Fibroblast of lung (primary cell): ENCODE data around the gene DGKG. TPM values are rescaled to one million over a fixed set of nuclear protein-coding genes. Genes with fewer than 3 reads are reported as not detected.

ENCODE experiments used
- DNase-seq, 2 donors: peaks; one replicate each; pipeline versions ENCODE4 v3.0.0 to v3.0.0-alpha.2; 2010; ENCODE audit warnings: low read depth in 2 of 2
- H2AFZ ChIP-seq: 2 replicates; pipeline ENCODE4 v1.5.1; 2012; ENCODE audit warnings: low read length, control low read depth, inconsistent platforms
- H3K27ac ChIP-seq: 2 replicates; pipeline ENCODE4 v1.5.1; 2011; ENCODE audit warnings: low read length, control low read depth; ENCODE audit not compliant: insufficient read depth
- H3K27me3 ChIP-seq: 2 replicates; pipeline ENCODE4 v1.5.1; 2011; ENCODE audit warnings: mild to moderate bottlenecking, low read length; ENCODE audit not compliant: control insufficient read depth, insufficient read depth
- H3K36me3 ChIP-seq: 2 replicates; pipeline ENCODE4 v1.5.1; 2011; ENCODE audit warnings: low read length; ENCODE audit not compliant: control insufficient read depth, insufficient read depth
- H3K4me1 ChIP-seq: 2 replicates; pipeline ENCODE4 v1.5.1; 2011; ENCODE audit warnings: low read length; ENCODE audit not compliant: control insufficient read depth, insufficient read depth; ENCODE audit errors: extremely low read depth
- H3K4me2 ChIP-seq: 2 replicates; pipeline ENCODE4 v1.5.1; 2011; ENCODE audit warnings: low read length, control low read depth; ENCODE audit not compliant: insufficient read depth; ENCODE audit errors: extremely low read depth
- H3K4me3 ChIP-seq, 4 experiments: fragments of 200-600 bp in 1 of 4; sonication (generic) in 1 of 4; replicated peaks in 1 of 4; 2 replicates each; pipeline ENCODE4 v1.5.1; 2011 to 2016; ENCODE audit warnings: low read length in 4 of 4, low read depth in 3 of 4, mild to moderate bottlenecking in 3 of 4, control low read depth in 2 of 4, inconsistent platforms in 1 of 4, mixed read lengths in 1 of 4; ENCODE audit not compliant: insufficient read depth in 1 of 4; ENCODE audit errors: control extremely low read depth in 1 of 4
- H3K79me2 ChIP-seq: 2 replicates; pipeline ENCODE4 v1.5.1; 2012; ENCODE audit warnings: mild to moderate bottlenecking, low read length, inconsistent platforms; ENCODE audit not compliant: control insufficient read depth, insufficient read depth
- H3K9ac ChIP-seq: 2 replicates; pipeline ENCODE4 v1.5.1; 2011; ENCODE audit warnings: mild to moderate bottlenecking, low read length, control low read depth; ENCODE audit not compliant: insufficient read depth
- H3K9me3 ChIP-seq: 2 replicates; pipeline ENCODE4 v1.5.1; 2012; ENCODE audit warnings: low read depth, low read length; ENCODE audit not compliant: control insufficient read depth, insufficient read depth
- H4K20me1 ChIP-seq: 2 replicates; pipeline ENCODE4 v1.5.1; 2011; ENCODE audit warnings: low read length; ENCODE audit not compliant: control insufficient read depth, insufficient read depth; ENCODE audit errors: extremely low read depth
- EZH2 ChIP-seq: IDR thresholded peaks from 2 replicates; pipeline ENCODE4 v1.5.1; 2012; ENCODE audit warnings: low read length, control low read depth, mild to moderate bottlenecking; ENCODE audit errors: missing control alignments
- polyA plus RNA-seq, 2 donors: library from polyadenylated mRNA; depleted of rRNA in 1 of 2; stranded (reverse) in 1 of 2; unstranded in 1 of 2; fragments of >200 nt; gene quantifications; 2 replicates each; pipeline ENCODE4 v1.2.1, GENCODE V29; 2011 to 2012; ENCODE audit warnings: missing spikeins in 1 of 2
- total RNA-seq: library from RNA; depleted of rRNA; stranded (reverse); fragments of >200 nt; gene quantifications from 2 replicates; pipeline ENCODE4 v1.2.1, GENCODE V29; 2014
- TF ChIP-seq, protein P1 (sequence below), 2 donors: IDR thresholded peaks in 1 of 2; conservative IDR thresholded peaks in 1 of 2; 1 replicate in 1 of 2; 2 replicates in 1 of 2; pipeline ENCODE4 v1.5.1; 2011 to 2012; ENCODE audit warnings: low read length in 2 of 2, control low read depth in 1 of 2, inconsistent platforms in 1 of 2, low read depth in 1 of 2, mild to moderate bottlenecking in 1 of 2

Gene DGKG
- total and polyA plus RNA-seq, 2 donors (not counting 1 experiment from before 2014, with no cell fraction given), result 3.7 to 4.8 TPM

DNA sequence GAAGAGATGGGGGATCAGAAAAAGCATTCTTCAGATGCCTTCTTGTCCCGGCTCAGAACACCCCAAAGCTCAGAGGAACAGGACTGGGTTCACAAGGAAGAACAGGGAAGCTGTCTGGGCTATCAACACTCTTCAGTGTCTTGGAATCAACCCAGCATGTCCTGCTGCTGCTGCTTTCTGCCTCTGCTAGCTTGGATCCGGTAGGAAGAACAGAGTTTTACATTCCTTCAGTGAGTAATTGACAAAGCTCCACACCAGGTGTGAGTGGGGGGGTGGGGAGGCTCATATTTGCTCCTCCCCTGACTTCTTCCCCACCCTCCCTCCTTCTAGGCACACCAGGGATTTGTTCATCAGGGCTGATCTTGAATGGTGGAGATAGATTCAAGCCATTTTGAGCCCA lies 240.1 kb downstream of the DGKG start:
- Histone ChIP-seq H3K4me1 (no peaks in the 10 kb centered on the region), H3K27me3 (peaks cover 4% of the 10 kb centered on the region), H3K27ac (no peak overlapping the region), H3K79me2 (no peaks in the 10 kb centered on the region), H3K9ac (no peak overlapping the region), H3K36me3 (no peaks in the 10 kb centered on the region), H2AFZ (no peak overlapping the region), H3K4me3 (no peak overlapping the region), H4K20me1 (no peaks in the 10 kb centered on the region), H3K4me2 (no peak overlapping the region), H3K9me3 (no peaks in the 10 kb centered on the region)
- TF ChIP-seq, protein P1, sequence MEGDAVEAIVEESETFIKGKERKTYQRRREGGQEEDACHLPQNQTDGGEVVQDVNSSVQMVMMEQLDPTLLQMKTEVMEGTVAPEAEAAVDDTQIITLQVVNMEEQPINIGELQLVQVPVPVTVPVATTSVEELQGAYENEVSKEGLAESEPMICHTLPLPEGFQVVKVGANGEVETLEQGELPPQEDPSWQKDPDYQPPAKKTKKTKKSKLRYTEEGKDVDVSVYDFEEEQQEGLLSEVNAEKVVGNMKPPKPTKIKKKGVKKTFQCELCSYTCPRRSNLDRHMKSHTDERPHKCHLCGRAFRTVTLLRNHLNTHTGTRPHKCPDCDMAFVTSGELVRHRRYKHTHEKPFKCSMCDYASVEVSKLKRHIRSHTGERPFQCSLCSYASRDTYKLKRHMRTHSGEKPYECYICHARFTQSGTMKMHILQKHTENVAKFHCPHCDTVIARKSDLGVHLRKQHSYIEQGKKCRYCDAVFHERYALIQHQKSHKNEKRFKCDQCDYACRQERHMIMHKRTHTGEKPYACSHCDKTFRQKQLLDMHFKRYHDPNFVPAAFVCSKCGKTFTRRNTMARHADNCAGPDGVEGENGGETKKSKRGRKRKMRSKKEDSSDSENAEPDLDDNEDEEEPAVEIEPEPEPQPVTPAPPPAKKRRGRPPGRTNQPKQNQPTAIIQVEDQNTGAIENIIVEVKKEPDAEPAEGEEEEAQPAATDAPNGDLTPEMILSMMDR (conservative IDR thresholded peaks at IDR 0.05 in 1 of 2, IDR thresholded peaks at IDR 0.05 in 1 of 2; ENCODE audit: low read depth in 1 of 2, low read length in 2 of 2), result no peak
- no peak for TF ChIP-seq EZH2
- peak in 1 of 2 donors; percentile 2 for DNase-seq

DNA sequence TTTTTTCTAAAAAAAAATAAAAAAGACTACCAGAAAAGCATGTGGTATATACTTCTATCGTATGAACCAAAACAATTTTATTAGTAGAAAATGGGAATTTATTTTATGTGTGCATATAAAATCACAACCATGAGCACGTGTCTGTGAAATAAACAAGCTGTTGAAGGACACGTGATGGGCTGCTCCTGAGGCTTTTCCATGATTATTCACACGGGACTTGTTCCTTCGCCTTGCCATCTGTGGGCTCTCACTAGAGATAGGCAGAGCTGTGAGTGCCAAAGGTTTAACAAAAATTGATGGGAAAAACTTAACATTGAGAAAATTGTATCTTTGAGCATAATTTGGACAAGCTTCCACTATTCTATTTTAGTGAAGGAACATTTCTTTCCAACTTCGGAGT lies 240.8 kb downstream of the DGKG start:
- TF ChIP-seq EZH2, result no peak
- TF ChIP-seq, protein P1 (conservative IDR thresholded peaks at IDR 0.05 in 1 of 2, IDR thresholded peaks at IDR 0.05 in 1 of 2; ENCODE audit: low read depth in 1 of 2, low read length in 2 of 2), result no peak
- H2AFZ ChIP-seq, result no peak overlapping the region

DNA sequence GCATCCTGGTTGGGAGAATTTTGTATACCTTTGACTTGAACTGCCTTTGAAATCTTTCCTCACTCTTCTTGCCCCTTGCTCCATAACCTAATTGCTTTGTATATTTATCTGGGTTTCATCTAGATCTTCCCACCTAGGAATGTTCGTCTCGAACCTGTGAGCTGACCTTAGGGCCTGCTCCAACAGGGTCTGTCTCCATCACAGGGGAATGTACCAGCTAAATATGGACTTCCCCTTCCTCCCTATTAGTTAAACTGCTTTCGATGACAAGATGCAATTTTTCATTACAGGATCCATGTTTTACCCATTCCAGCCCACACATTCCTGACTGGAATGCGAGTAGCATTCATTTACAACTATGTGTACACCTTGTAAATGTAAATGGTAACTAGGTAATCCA lies 242.5 kb downstream of the DGKG start:
- no peak for TF ChIP-seq EZH2
- TF ChIP-seq, protein P1 (conservative IDR thresholded peaks at IDR 0.05 in 1 of 2, IDR thresholded peaks at IDR 0.05 in 1 of 2; ENCODE audit: low read depth in 1 of 2, low read length in 2 of 2), result no peak

More for the DNA sequence above, 240.8 kb downstream of the DGKG start:
- no peaks in the 10 kb centered on the region for H3K36me3 ChIP-seq
- H3K27me3 ChIP-seq, result peaks cover 4% of the 10 kb centered on the region
- no peaks in the 10 kb centered on the region for H3K9me3 ChIP-seq
- no peaks in the 10 kb centered on the region for H4K20me1 ChIP-seq
- H3K4me2 ChIP-seq, result no peak overlapping the region
- no peak overlapping the region for H3K27ac ChIP-seq
- peak in 1 of 2 donors; percentile 58 for DNase-seq
- no peaks in the 10 kb centered on the region for H3K4me1 ChIP-seq
- H3K9ac ChIP-seq, result no peak overlapping the region
- no peaks in the 10 kb centered on the region for H3K79me2 ChIP-seq
- no peak overlapping the region for H3K4me3 ChIP-seq

More for the DNA sequence above, 242.5 kb downstream of the DGKG start:
- no peaks in the 10 kb centered on the region for H3K79me2 ChIP-seq
- H3K9me3 ChIP-seq, result no peaks in the 10 kb centered on the region
- no peak for DNase-seq
- H3K4me3 ChIP-seq, result no peak overlapping the region
- H3K9ac ChIP-seq, result no peak overlapping the region
- no peak overlapping the region for H3K27ac ChIP-seq
- H2AFZ ChIP-seq, result no peak overlapping the region
- H3K36me3 ChIP-seq, result no peaks in the 10 kb centered on the region
- H3K27me3 ChIP-seq, result peaks cover 6% of the 10 kb centered on the region
- no peak overlapping the region for H3K4me2 ChIP-seq
- H4K20me1 ChIP-seq, result no peaks in the 10 kb centered on the region
- H3K4me1 ChIP-seq, result no peaks in the 10 kb centered on the region
